ENCODE measurements around the gene GNAO1.

DNA sequence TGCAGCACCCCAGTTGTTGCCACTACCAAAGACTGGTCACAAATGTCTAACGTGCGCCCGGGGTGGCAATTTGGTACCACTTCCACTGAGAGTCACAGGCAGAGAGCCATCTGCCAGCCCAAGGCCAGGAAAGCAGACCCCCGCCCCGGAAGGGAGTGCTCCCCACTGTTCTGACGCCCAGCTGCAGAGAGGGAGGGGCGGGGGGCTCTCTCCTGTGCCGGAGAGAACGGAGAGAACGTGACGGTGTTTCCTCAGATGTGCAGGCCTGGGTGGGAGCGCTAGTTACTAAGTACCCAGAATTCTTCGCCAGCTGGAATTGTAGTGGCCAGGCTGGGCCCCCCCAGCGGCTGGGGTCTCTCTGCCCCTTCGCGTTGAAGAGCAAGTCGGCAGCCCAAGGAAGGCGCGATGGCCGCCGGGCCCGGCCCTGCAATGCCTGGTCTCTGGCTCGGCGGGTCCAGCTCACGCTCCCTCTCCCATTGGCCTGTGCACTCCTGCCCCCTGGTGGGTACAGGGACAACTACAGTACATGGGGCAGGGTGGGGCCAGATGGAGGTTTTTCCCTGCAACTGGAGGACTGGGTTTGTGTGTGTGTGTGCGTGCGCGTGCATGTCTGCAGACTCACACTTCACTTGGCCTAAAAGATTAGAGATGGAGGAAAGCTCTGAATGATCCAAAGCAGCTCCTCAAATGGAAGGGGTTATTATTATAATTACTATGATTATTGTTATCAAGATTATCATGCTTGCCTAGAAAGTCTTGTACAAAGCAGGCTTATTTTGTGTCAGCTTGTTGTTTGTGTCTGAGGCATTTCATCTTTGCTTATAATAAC lies 126.9 kb downstream of the GNAO1 start:
- TF ChIP-seq, protein P1, sequence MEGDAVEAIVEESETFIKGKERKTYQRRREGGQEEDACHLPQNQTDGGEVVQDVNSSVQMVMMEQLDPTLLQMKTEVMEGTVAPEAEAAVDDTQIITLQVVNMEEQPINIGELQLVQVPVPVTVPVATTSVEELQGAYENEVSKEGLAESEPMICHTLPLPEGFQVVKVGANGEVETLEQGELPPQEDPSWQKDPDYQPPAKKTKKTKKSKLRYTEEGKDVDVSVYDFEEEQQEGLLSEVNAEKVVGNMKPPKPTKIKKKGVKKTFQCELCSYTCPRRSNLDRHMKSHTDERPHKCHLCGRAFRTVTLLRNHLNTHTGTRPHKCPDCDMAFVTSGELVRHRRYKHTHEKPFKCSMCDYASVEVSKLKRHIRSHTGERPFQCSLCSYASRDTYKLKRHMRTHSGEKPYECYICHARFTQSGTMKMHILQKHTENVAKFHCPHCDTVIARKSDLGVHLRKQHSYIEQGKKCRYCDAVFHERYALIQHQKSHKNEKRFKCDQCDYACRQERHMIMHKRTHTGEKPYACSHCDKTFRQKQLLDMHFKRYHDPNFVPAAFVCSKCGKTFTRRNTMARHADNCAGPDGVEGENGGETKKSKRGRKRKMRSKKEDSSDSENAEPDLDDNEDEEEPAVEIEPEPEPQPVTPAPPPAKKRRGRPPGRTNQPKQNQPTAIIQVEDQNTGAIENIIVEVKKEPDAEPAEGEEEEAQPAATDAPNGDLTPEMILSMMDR (IDR thresholded peaks at IDR 0.05) = peak; percentile 87 to 97 (median 94)
- no peak for TF ChIP-seq POLR2A (IDR thresholded peaks at IDR 0.05)

All from esophagus squamous epithelium (tissue), 4 donors.